IMR-90 (cell line): ENCODE results near the gene TCF4. TPM values are rescaled to one million over a fixed set of nuclear protein-coding genes. Genes with fewer than 3 reads are reported as not detected.

Source experiments
- ATAC-seq: fragments of 200-7000 bp; cut with Tn5 transposase; 2 replicates; pipeline ENCODE4 v1.9.1; 2020; ENCODE audit warnings: low read depth, mild to moderate bottlenecking, moderate library complexity
- BruUV-seq: library from RNA; stranded (reverse); fragments of 400-500 nt; replicated peaks from 2 replicates; lab custom pipeline; 2021; lab: Mats Ljungman, UMichigan
- CTCF ChIA-PET: fragments of 300-600 bp; formaldehyde crosslinking; extraction: SDS; loops from one replicate; lab custom pipeline; 2021; ENCODE audit warnings: antibody characterized with exemption; lab: Yijun Ruan, JAX
- POLR2A ChIA-PET: fragments of 300-600 bp; sonication (Branson Sonifier 250); formaldehyde crosslinking; loops from one replicate; lab custom pipeline; 2022; ENCODE audit warnings: antibody characterized with exemption; ENCODE audit not compliant: unreplicated experiment; lab: Charles Lee
- DNase-seq: peaks from one replicate; pipeline ENCODE4 v3.0.0; 2013
- H2AFZ ChIP-seq: replicated peaks from 2 replicates; pipeline ENCODE3; 2013; ENCODE audit warnings: low read length, mild to moderate bottlenecking; ENCODE audit not compliant: poor library complexity
- H2AK5ac ChIP-seq: 2 replicates; pipeline ENCODE4 v1.6.1; 2013; ENCODE audit warnings: low read depth, low read length, inconsistent platforms
- H2AK9ac ChIP-seq: replicated peaks from 2 replicates; pipeline ENCODE3; 2013; ENCODE audit warnings: mild to moderate bottlenecking, low read depth, low read length, moderate library complexity; ENCODE audit not compliant: poor library complexity
- H2BK120ac ChIP-seq: 2 replicates; pipeline ENCODE4 v1.6.1; 2013; ENCODE audit warnings: low read depth, low read length, inconsistent platforms
- H2BK15ac ChIP-seq: 3 replicates; pipeline ENCODE4 v1.6.1; 2013; ENCODE audit warnings: low read depth, low read length, inconsistent platforms
- H2BK20ac ChIP-seq: 2 replicates; pipeline ENCODE4 v1.6.1; 2013; ENCODE audit warnings: low read depth, mild to moderate bottlenecking, inconsistent platforms, low read length, moderate library complexity
- H2BK5ac ChIP-seq: 2 replicates; pipeline ENCODE4 v1.6.1; 2013; ENCODE audit warnings: mild to moderate bottlenecking, low read depth, low read length, inconsistent platforms; ENCODE audit not compliant: poor library complexity, severe bottlenecking
- H3K14ac ChIP-seq: replicated peaks from 2 replicates; pipeline ENCODE4 v1.6.1; 2013; ENCODE audit warnings: low read depth, low read length, inconsistent platforms
- H3K18ac ChIP-seq: 2 replicates; pipeline ENCODE4 v1.6.1; 2013; ENCODE audit warnings: low read depth, low read length, control low read depth
- H3K23ac ChIP-seq: 2 replicates; pipeline ENCODE4 v1.6.1; 2013; ENCODE audit warnings: low read depth, low read length, inconsistent platforms
- H3K27ac ChIP-seq: 2 replicates; pipeline ENCODE4 v1.5.1; 2013; ENCODE audit warnings: mild to moderate bottlenecking, control low read depth, low read length; ENCODE audit not compliant: insufficient read depth
- H3K27me3 ChIP-seq: 2 replicates; pipeline ENCODE4 v1.6.1; 2013; ENCODE audit warnings: low read length; ENCODE audit not compliant: control insufficient read depth, insufficient read depth
- H3K36me3 ChIP-seq: 2 replicates; pipeline ENCODE4 v1.6.1; 2013; ENCODE audit warnings: low read length, mixed read lengths; ENCODE audit not compliant: control insufficient read depth, insufficient read depth
- H3K4ac ChIP-seq: 2 replicates; pipeline ENCODE4 v1.6.1; 2013; ENCODE audit warnings: low read depth, low read length, inconsistent platforms
- H3K4me1 ChIP-seq: 2 replicates; pipeline ENCODE4 v1.6.1; 2013; ENCODE audit warnings: low read length, mixed read lengths; ENCODE audit not compliant: control insufficient read depth, insufficient read depth
- H3K4me2 ChIP-seq: 2 replicates; pipeline ENCODE4 v1.6.1; 2013; ENCODE audit warnings: low read depth, mild to moderate bottlenecking, control low read depth, low read length, moderate library complexity
- H3K4me3 ChIP-seq: 2 replicates; pipeline ENCODE4 v1.5.1; 2013; ENCODE audit warnings: low read depth, mild to moderate bottlenecking, control low read depth, low read length, moderate library complexity; ENCODE audit not compliant: insufficient read depth
- H3K56ac ChIP-seq: 2 replicates; pipeline ENCODE4 v1.6.1; 2013; ENCODE audit warnings: low read length, inconsistent platforms; ENCODE audit not compliant: insufficient read depth; ENCODE audit errors: extremely low read depth
- H3K79me1 ChIP-seq, 2 experiments: 2 replicates each; pipeline ENCODE4 v1.6.1; 2013; ENCODE audit warnings: low read length in 2 of 2, inconsistent platforms in 1 of 2, low read depth in 1 of 2
- H3K9ac ChIP-seq: 2 replicates; pipeline ENCODE4 v1.6.1; 2013; ENCODE audit warnings: low read depth, low read length, control low read depth
- H3K9me1 ChIP-seq: 2 replicates; pipeline ENCODE4 v1.6.1; 2013; ENCODE audit warnings: low read length, inconsistent platforms; ENCODE audit not compliant: insufficient read depth
- H3K9me3 ChIP-seq: 2 replicates; pipeline ENCODE4 v1.6.1; 2013; ENCODE audit warnings: low read length; ENCODE audit not compliant: control insufficient read depth, insufficient read depth
- H4K20me1 ChIP-seq: 2 replicates; pipeline ENCODE4 v1.6.1; 2013; ENCODE audit warnings: low read length, inconsistent platforms; ENCODE audit not compliant: insufficient read depth
- H4K5ac ChIP-seq: 2 replicates; pipeline ENCODE4 v1.6.1; 2013; ENCODE audit warnings: mild to moderate bottlenecking, low read depth, low read length, control low read depth
- H4K8ac ChIP-seq, 2 experiments: 2 replicates each; pipeline ENCODE4 v1.6.1; 2013; ENCODE audit warnings: low read depth in 2 of 2, low read length in 2 of 2, control low read depth in 1 of 2, inconsistent platforms in 1 of 2
- H4K91ac ChIP-seq: 2 replicates; pipeline ENCODE4 v1.6.1; 2013; ENCODE audit warnings: low read depth, low read length, inconsistent platforms; ENCODE audit not compliant: insufficient read depth
- BHLHE40 ChIP-seq: fragments of 150-350 bp; IDR thresholded peaks from 2 replicates; pipeline ENCODE4 v1.6.1; 2016; ENCODE audit warnings: mild to moderate bottlenecking, low read depth, low read length
- CEBPB ChIP-seq: IDR thresholded peaks from 2 replicates; pipeline ENCODE4 v1.6.1; 2012; ENCODE audit warnings: low read depth, low read length, improper control_type of control experiment
- MAFK ChIP-seq: IDR thresholded peaks from 2 replicates; pipeline ENCODE4 v1.6.1; 2012; ENCODE audit warnings: low read depth, low read length, improper control_type of control experiment
- RAD21 ChIP-seq: IDR thresholded peaks from 2 replicates; pipeline ENCODE4 v1.6.1; 2012; ENCODE audit warnings: low read length, improper control_type of control experiment
- RFX5 ChIP-seq: IDR thresholded peaks from 2 replicates; pipeline ENCODE4 v1.8.0; 2012; ENCODE audit warnings: low read depth, mild to moderate bottlenecking, low read length, moderate library complexity
- WGBS, 2 experiments: methylation state at CpG; one replicate each; pipeline versions ENCODE4 v1.1.5 to v1.1.7; 2013; ENCODE audit warnings: missing lambda C conversion rate in 2 of 2; ENCODE audit not compliant: insufficient read length in 1 of 2; ENCODE audit errors: extremely low coverage in 2 of 2; 5-methylcytosine and 5-hydroxymethylcytosine counted together
- dilution Hi-C: fragments of 300-500 bp; cut with HindIII; formaldehyde crosslinking; loops from one replicate; pipeline ENCODE4 v1.14.3; 2018; ENCODE audit warnings: low sequenced_read_pairs; ENCODE audit not compliant: unreplicated experiment
- in situ Hi-C: fragments of 300-500 bp; cut with MboI; formaldehyde crosslinking; loops from 3 replicates; pipeline ENCODE4 v1.14.3; 2019; ENCODE audit warnings: low sequenced_read_pairs, inconsistent platforms, mixed read lengths
- intact Hi-C: fragments of 100-400 bp; cut with micrococcal nuclease; formaldehyde crosslinking; loops from 2 replicates; pipeline ENCODE4 v1.10.0; 2022
- polyA plus RNA-seq, 3 experiments: library from polyadenylated mRNA; depleted of rRNA; stranded (reverse); fragments of >200 nt; gene quantifications; 2 replicates each; pipeline ENCODE4 v1.2.3, GENCODE V29; 2012; ENCODE audit warnings: low replicate concordance in 1 of 3
- total RNA-seq: library from RNA; depleted of rRNA; stranded (reverse); fragments of >200 nt; gene quantifications from 2 replicates; pipeline ENCODE4 v1.2.3, GENCODE V29; 2012
- TF ChIP-seq, protein P1 (sequence below): conservative IDR thresholded peaks from 2 replicates; pipeline ENCODE4 v1.5.1; 2012; ENCODE audit warnings: mild to moderate bottlenecking, low read depth, low read length, improper control_type of control experiment
- TF ChIP-seq, protein P2 (sequence below): fragments of 150-350 bp; IDR thresholded peaks from 2 replicates; pipeline ENCODE4 v1.6.1; 2016; ENCODE audit warnings: low read depth, mild to moderate bottlenecking, low read length, moderate library complexity, borderline replicate concordance

Gene TCF4
- total and polyA plus RNA-seq, 2 of the 4 experiments (the other 2 are of a cell fraction), result 30.0 to 87.1 TPM

DNA sequence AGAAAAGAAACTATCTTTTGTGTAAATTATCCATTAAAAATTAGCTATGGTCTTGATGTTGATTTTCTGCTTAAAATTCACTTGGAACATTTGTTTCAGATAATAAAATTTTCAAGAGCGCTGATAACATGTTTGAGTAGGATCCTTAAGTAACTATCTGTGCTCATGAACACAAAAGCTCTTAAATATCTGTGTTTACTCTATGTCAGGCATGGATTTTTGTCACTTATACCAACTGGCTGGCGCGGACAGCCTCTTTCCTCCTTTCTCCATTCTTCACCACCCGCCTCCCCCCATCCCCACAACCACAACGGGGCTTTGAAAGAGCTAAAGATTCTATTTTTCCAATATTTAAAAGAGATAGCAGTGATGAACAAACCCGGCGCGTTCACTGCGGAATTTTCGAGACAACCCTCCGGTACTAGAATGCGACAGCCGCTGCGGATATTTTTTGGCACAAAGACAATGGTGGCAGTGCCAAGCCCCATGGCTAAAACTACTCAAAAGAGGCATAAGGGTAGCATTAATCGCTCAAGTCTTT is 181.5 kb downstream of the TCF4 start:
- Histone ChIP-seq H3K79me1 (peaks cover 28 to 76% of the 10 kb centered on the region in 2 experiments), H2BK120ac (peak overlapping the region; percentile 56), H3K56ac (peak overlapping the region; percentile 64; the same call in 1 of the 2 replicates), H3K27ac (peak overlapping the region; percentile 90), H4K91ac (peak overlapping the region; percentile 40), H3K36me3 (no peaks in the 10 kb centered on the region; the same call in 1 of the 2 replicates), H3K4me3 (peak overlapping the region; percentile 58), H3K4ac (peak overlapping the region; percentile 12), H4K5ac (peak overlapping the region; percentile 95), H2BK15ac (peak overlapping the region; percentile 64; the same call in 2 of the 3 replicates), H3K14ac (peak overlapping the region; percentile 3; the same call in 1 of the 2 replicates), H2AK9ac (no peak overlapping the region), H3K18ac (peak overlapping the region; percentile 98), H4K20me1 (no peaks in the 10 kb centered on the region), H2BK5ac (peak overlapping the region; percentile 64), H4K8ac (peak overlapping the region; percentile 47 to 70), H3K9me3 (no peaks in the 10 kb centered on the region), H3K9ac (peak overlapping the region; percentile 62), H3K27me3 (no peaks in the 10 kb centered on the region), H2BK20ac (peak overlapping the region; percentile 35), H2AK5ac (no peak overlapping the region; the same call in 1 of the 2 replicates), H2AFZ (peak overlapping the region; percentile 25), H3K4me2 (peak overlapping the region; percentile 97), H3K4me1 (peaks cover 7% of the 10 kb centered on the region), H3K23ac (peak overlapping the region; percentile 28), H3K9me1 (peaks cover 3% of the 10 kb centered on the region; the same call in 1 of the 2 replicates)
- ATAC-seq (no peak), DNase-seq (no peak)
- TF ChIP-seq BHLHE40, result no peak
- no peak for TF ChIP-seq MAFK
- TF ChIP-seq, protein P1, sequence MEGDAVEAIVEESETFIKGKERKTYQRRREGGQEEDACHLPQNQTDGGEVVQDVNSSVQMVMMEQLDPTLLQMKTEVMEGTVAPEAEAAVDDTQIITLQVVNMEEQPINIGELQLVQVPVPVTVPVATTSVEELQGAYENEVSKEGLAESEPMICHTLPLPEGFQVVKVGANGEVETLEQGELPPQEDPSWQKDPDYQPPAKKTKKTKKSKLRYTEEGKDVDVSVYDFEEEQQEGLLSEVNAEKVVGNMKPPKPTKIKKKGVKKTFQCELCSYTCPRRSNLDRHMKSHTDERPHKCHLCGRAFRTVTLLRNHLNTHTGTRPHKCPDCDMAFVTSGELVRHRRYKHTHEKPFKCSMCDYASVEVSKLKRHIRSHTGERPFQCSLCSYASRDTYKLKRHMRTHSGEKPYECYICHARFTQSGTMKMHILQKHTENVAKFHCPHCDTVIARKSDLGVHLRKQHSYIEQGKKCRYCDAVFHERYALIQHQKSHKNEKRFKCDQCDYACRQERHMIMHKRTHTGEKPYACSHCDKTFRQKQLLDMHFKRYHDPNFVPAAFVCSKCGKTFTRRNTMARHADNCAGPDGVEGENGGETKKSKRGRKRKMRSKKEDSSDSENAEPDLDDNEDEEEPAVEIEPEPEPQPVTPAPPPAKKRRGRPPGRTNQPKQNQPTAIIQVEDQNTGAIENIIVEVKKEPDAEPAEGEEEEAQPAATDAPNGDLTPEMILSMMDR, result no peak
- no peak for TF ChIP-seq RAD21
- TF ChIP-seq RFX5, result no peak
- no peak for TF ChIP-seq CEBPB
- TF ChIP-seq, protein P2, sequence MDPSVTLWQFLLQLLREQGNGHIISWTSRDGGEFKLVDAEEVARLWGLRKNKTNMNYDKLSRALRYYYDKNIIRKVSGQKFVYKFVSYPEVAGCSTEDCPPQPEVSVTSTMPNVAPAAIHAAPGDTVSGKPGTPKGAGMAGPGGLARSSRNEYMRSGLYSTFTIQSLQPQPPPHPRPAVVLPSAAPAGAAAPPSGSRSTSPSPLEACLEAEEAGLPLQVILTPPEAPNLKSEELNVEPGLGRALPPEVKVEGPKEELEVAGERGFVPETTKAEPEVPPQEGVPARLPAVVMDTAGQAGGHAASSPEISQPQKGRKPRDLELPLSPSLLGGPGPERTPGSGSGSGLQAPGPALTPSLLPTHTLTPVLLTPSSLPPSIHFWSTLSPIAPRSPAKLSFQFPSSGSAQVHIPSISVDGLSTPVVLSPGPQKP, result no peak
- dilution Hi-C loops, result no loop called here
- ChIA-PET POLR2A (interaction anchor here (0.6 kb wide), 2 partner anchors 370 to 670 kb away, joined by 3 read pairs; no protein-coding TSS in a partner anchor), CTCF (interaction anchor here (1.1 to 2.4 kb wide), 2 partner anchors 9 to 181 kb away, joined by 3 to 11 read pairs; no protein-coding TSS in a partner anchor)
- no TSS peak for BruUV-seq
- intact Hi-C loops, result no loop called here
- in situ Hi-C loops, result loop anchor here (25.0 kb wide), 1 partner anchor 169 kb away; no protein-coding TSS in a partner anchor
- 18% methylated on average over 3 of the region's 15 CpGs; no CpG with 5 or more reads in 1 of the 2 experiments for WGBS, 2 experiments
